Measurements from ENCODE around the gene MT1M.

Gene MT1M

GRCh38 chr16:56629531-56629930, 2.9 kb upstream of the MT1M start:
- TF ChIP-seq, protein P1, sequence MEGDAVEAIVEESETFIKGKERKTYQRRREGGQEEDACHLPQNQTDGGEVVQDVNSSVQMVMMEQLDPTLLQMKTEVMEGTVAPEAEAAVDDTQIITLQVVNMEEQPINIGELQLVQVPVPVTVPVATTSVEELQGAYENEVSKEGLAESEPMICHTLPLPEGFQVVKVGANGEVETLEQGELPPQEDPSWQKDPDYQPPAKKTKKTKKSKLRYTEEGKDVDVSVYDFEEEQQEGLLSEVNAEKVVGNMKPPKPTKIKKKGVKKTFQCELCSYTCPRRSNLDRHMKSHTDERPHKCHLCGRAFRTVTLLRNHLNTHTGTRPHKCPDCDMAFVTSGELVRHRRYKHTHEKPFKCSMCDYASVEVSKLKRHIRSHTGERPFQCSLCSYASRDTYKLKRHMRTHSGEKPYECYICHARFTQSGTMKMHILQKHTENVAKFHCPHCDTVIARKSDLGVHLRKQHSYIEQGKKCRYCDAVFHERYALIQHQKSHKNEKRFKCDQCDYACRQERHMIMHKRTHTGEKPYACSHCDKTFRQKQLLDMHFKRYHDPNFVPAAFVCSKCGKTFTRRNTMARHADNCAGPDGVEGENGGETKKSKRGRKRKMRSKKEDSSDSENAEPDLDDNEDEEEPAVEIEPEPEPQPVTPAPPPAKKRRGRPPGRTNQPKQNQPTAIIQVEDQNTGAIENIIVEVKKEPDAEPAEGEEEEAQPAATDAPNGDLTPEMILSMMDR (IDR thresholded peaks at IDR 0.05; ENCODE audit: low read depth, low read length, missing control alignments) = no peak
- no peak overlapping the region for H3K4me3 ChIP-seq (ENCODE audit: low read depth, low read length)
- no peaks in the 10 kb centered on the region for H3K36me3 ChIP-seq (replicated peaks)
- H3K27ac ChIP-seq = no peak overlapping the region
- DNase-seq = no peak
- in situ Hi-C loops (cut with HindIII; ENCODE audit: low pct_ligation_motif_present, low sequenced_read_pairs) = no loop called here
- H3K27me3 ChIP-seq (replicated peaks) = peaks cover 6% of the 10 kb centered on the region

- in situ Hi-C loops (cut with HindIII; ENCODE audit: low pct_ligation_motif_present, low sequenced_read_pairs) = no loop called here
- no peak for DNase-seq
- H3K36me3 ChIP-seq (replicated peaks) = no peaks in the 10 kb centered on the region
- no peak overlapping the region for H3K27ac ChIP-seq
- H3K4me3 ChIP-seq (ENCODE audit: low read depth, low read length) = no peak overlapping the region
- peaks cover 12% of the 10 kb centered on the region for H3K27me3 ChIP-seq (replicated peaks)
- TF ChIP-seq, protein P1 (IDR thresholded peaks at IDR 0.05; ENCODE audit: low read depth, low read length, missing control alignments) = no peak
Measured at GRCh38 chr16:56630134-56630533, 2.3 kb upstream of the MT1M start.

- H3K27me3 ChIP-seq (replicated peaks) = peaks cover 23% of the 10 kb centered on the region
- H3K27ac ChIP-seq = no peak overlapping the region
- in situ Hi-C loops (cut with HindIII; ENCODE audit: low pct_ligation_motif_present, low sequenced_read_pairs) = no loop called here
- TF ChIP-seq, protein P1 (IDR thresholded peaks at IDR 0.05; ENCODE audit: low read depth, low read length, missing control alignments) = no peak
- no peaks in the 10 kb centered on the region for H3K36me3 ChIP-seq (replicated peaks)
- H3K4me3 ChIP-seq (ENCODE audit: low read depth, low read length) = no peak overlapping the region
- DNase-seq = no peak
Measured at GRCh38 chr16:56631197-56631596, 1.3 kb upstream of the MT1M start.

GRCh38 chr16:56631832-56632155, 665 bp upstream of the MT1M start:
- Histone ChIP-seq H3K27ac (no peak overlapping the region), H3K36me3 (replicated peaks) (no peaks in the 10 kb centered on the region), H3K27me3 (replicated peaks) (peaks cover 27% of the 10 kb centered on the region), H3K4me3 (ENCODE audit: low read depth, low read length) (peak overlapping the region; percentile 48)
- in situ Hi-C loops (cut with HindIII; ENCODE audit: low pct_ligation_motif_present, low sequenced_read_pairs) = no loop called here
- TF ChIP-seq, protein P1 (IDR thresholded peaks at IDR 0.05; ENCODE audit: low read depth, low read length, missing control alignments) = no peak
- DNase-seq = no peak

DNA sequence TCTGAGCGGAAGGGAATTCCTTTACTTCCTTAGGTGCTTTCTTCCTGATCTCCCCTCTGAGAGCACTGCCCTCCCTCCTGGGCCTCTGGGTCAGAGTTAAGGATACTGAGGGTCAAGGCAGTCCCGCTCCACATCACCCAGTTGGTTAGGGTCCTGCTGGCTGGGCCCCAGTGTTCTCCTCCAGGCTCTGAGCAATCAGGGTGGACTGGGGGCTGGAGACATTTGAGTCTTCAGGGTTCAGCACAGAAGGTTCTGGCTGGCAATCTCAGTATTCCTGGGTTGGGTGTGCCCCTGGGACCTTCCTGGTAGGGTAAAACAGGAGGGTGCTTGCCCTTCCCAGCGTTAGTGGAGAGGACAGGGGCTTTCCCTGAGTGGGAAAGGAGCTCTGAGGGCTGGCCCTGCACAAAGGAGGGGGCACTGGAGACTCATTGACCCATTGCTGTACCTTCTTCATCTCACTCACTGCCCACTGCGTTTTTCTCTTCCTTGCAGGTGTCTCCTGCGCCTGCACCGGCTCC, 448 bp downstream of the MT1M start:
- Histone ChIP-seq H3K4me3 (ENCODE audit: low read depth, low read length) (peak overlapping the region; percentile 48), H3K27ac (no peak overlapping the region), H3K27me3 (replicated peaks) (peaks cover 32% of the 10 kb centered on the region), H3K36me3 (replicated peaks) (no peaks in the 10 kb centered on the region)
- in situ Hi-C loops (cut with HindIII; ENCODE audit: low pct_ligation_motif_present, low sequenced_read_pairs) = no loop called here
- DNase-seq = no peak
- TF ChIP-seq, protein P1 (IDR thresholded peaks at IDR 0.05; ENCODE audit: low read depth, low read length, missing control alignments) = no peak

GRCh38 chr16:56633535-56633934, 1.1 kb downstream of the MT1M start:
- Histone ChIP-seq H3K36me3 (replicated peaks) (no peaks in the 10 kb centered on the region), H3K4me3 (ENCODE audit: low read depth, low read length) (no peak overlapping the region), H3K27me3 (replicated peaks) (peaks cover 32% of the 10 kb centered on the region), H3K27ac (no peak overlapping the region)
- DNase-seq = no peak
- in situ Hi-C loops (cut with HindIII; ENCODE audit: low pct_ligation_motif_present, low sequenced_read_pairs) = no loop called here
- TF ChIP-seq, protein P1 (IDR thresholded peaks at IDR 0.05; ENCODE audit: low read depth, low read length, missing control alignments) = no peak

Measured in brain microvascular endothelial cell (primary cell).